Lower leg skin (tissue), 3 donors: Measurements from ENCODE around the gene MAML1.
"Not testable (repeated sequence)": the region's sequence is repeated elsewhere in the genome, so short reads cannot be mapped to it uniquely, and the experiment has no call there.

ENCODE experiments used
- CTCF ChIP-seq, 3 donors: fragments of 450-650 bp; IDR thresholded peaks; one replicate each; pipeline ENCODE4 v1.5.1; 2016; ENCODE audit warnings: antibody characterized with exemption in 3 of 3, mild to moderate bottlenecking in 3 of 3, moderate library complexity in 2 of 3
- POLR2A ChIP-seq, 2 donors: fragments of 450-650 bp; IDR thresholded peaks; one replicate each; pipeline ENCODE4 v1.6.1; 2016 to 2017; ENCODE audit warnings: antibody characterized with exemption in 2 of 2, mild to moderate bottlenecking in 1 of 2, moderate library complexity in 1 of 2

GRCh38 chr5:179789278-179789677, 56.7 kb downstream of the MAML1 start:
- not testable (repeated sequence) for TF ChIP-seq POLR2A, CTCF (IDR thresholded peaks at IDR 0.05)
